Stimulated activated CD4-positive, alpha-beta T cell treated with anti-CD3 and anti-CD28 coated beads, Interleukin-1b, Interleukin-23, amount 100 ng/mL, for 4 hours (primary cell): Measurements from ENCODE around the gene PRKAB2.
"Not testable (repeated sequence)": the region's sequence is repeated elsewhere in the genome, so short reads cannot be mapped to it uniquely, and the experiment has no call there.

Experiments
- DNase-seq, 2 donors: peaks; one replicate each; pipeline ENCODE4 v3.0.0-alpha.2; 2020; ENCODE audit warnings: low read depth in 2 of 2

The PRKAB2 gene, protein sequence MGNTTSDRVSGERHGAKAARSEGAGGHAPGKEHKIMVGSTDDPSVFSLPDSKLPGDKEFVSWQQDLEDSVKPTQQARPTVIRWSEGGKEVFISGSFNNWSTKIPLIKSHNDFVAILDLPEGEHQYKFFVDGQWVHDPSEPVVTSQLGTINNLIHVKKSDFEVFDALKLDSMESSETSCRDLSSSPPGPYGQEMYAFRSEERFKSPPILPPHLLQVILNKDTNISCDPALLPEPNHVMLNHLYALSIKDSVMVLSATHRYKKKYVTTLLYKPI

DNA sequence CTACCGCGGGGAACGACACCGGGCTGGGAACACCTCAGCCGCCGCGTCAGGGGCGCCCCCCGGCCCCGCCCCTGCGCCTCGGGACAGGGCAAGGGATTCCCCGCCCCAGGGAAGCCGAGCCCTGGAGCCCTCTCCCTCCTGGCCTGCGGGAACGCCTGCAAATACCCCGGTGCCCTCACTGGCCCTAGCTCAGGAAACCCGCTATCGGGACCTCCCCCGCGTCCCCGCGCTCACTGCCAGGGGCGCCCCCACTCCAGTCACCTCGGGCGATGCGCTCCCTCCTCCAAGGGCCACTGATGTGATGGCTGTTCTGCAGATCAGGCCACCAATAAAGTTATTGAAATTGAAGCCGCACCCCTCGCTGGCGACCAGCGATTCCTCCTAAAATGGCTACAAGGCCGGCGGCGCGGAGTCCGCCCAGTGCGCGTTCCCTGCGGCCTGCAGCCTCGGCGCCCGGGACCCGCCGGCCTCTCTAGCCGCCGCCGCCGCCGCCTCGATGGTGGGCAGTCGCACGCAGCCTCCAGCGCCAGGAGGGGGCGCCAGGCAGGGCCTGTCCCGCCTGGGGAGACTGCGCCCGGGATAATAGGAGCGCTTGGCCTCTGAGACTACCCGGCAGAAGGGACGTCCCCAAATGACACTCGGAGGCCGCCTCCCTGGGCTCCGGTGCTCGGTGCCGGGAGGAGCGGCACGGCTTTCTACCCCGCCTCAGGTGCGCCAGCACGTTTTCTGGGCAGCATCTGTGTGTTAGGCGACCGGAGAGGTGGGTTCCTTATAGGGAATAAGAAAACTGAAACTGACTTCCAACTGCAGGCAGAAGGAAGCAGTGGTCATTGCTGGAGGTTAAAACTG, at the start of gene PRKAB2:
Gene PRKAB2, minus strand, starts transcription at position 303 of the 849 bp plus-strand sequence. CDS start 326 bp downstream, outside the sequence.
- DNase-seq, result peak; percentile 76 to 87

DNA sequence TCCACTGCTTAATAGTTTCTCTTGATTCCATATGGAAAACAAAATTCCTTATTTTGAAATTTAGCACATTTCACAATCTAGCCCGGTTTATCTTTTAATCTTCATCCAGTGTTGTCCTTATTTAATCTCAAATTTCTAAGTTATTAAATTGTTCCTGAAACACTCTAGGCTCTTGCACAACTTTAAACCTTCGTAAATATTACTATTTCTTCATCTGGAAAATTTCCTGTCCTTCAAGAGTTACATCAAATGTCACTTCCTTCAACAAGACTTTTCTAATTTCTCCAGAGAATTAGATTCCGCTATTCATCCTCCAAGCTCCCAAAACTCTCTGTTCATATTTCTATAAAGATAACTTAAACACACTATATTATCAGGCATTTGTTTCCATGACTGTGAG, 46.3 kb upstream of the PRKAB2 start:
- no peak for DNase-seq

DNA sequence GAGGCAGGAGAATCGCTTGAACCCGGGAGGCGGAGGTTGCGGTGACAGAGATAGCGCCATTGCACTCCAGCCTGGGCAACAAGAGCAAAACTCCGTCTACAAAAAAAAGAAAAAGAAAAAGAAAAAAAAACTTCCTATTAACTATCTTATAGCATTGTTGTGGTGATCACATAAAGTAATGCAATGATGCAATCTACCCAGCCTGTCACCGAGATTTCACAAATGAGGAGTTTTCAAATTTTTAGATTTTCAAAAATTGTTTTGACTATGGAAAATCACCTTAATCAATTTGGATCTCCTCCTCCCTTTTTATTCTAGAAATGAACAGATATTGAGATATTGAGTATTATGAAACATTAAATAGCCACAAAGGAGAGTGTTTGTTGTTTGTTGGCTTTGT, 44.9 kb upstream of the PRKAB2 start:
- no peak for DNase-seq

DNA sequence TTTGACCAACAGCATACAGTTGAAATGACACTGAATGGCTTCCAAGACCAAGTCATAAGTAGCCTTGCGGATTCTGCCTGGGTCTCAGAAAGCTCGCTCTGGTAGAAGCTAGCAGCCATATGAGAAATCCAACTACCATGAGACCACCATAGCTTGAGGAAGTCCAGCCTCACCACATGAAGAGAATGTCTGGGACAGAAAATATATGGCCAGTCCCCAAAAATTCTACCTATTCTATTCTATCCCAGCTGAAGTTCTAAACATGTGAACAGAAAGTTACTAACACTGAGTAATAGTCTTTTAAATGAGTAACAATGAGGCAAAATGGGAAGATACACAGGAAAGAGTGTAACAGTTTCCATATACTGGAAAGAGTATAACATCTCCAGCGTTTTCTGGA, 43.9 kb upstream of the PRKAB2 start:
- DNase-seq, result no peak

DNA sequence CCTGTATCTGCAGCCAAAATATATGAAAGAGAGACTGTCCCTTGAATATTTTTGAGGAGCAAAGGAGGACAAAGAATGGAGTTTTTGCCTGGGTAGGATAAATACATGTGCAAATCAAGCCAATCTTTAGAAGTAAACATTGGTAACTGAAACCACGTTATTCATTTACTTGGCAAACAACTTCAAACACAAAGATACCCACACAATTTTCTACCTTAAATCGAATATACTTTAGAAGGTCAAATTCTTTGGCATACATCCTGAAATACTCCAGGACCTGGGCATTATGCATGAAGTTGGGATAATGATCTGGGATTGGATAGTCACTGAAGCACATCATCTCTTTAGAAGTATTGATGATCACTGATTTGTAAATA, 43.3 kb upstream of the PRKAB2 start:
- no peak for DNase-seq

DNA sequence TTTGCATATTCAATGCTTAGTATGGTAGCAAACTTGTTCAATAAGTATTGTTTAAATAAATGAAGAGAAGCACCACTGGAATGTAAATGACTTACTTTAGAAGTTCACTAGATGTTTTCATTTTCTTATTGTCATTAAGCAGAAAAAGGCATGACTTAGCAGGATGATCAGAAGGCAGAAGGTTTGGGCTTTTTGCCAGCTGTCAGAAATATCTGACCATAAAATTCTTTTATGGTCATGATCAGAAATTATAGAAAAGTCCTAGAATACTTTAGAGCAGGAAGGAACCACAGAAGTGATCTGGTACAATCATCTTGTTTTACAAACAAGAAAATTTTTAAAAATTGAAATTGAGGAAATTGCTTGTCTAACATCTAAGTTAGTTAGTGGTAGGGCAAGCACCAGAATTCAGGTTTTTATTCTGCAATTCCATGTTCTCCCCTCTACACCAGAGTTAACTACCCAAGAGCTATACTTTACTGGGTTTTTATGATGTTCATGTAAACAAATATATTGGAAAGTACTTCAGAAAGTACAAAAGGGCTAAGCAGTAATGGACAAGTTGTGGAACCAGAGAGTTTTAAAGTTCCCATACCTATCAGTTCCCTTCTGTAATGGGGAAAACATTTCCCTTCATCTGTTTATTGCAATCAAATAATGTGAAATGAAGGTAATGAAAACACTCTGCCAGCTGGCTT, 42.7 kb upstream of the PRKAB2 start:
- no peak for DNase-seq

DNA sequence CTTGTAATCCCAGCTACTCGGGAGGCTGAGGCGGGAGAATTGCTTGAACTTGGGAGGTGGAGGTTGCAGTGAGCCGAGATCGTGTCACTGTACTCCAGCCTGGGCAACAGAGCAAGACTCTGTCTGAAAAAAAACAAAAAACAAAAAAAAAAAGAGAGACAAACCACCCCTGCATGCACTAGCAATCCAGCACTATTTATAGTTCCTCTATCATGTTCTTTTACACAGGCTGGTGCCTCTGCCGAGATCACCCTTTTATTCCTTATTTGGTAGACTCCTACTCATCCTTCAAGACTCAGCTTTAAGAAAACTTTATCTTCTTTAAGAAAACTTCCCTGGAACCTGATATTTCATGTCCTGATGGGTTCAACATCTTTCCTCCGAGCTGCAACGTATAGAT, 42.1 kb upstream of the PRKAB2 start:
- DNase-seq, result no peak

DNA sequence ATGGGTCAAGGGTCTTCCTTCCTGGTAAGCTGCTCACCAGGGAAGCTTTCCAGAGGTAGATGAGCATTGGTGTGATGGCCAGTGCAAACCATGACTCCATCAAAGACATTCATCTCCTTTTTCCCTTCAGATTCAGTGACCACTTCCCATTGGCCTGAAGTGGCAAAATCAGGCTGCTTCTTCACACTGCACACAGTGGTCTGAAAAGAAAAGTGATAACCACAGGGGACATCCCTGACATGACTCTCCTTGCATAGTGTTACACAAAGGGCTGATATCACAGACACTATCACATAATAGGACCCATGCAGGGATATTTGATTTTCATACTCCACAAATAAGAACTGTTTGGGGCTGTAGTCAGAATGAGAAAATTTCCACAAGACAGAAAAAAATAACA, 41.0 kb upstream of the PRKAB2 start:
- DNase-seq, result no peak

DNA sequence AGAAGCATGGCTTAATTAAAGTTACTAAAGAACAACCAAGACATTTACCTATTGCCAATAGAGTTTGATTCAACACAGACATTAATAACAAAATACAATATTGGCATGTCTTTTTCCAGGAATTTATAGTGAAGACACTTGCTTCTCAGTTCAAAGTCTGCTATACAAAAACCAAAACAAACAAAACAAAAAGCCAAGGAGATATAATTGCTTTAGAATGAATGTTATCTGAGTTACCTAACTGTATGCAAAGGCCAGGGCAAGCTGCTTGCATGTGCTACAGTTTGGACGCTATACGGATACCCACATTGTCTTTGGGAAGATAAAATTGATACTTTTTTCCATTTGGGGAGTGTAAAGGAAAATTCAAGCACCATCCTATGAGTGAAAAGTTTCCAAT, 39.3 kb upstream of the PRKAB2 start:
- no peak for DNase-seq

DNA sequence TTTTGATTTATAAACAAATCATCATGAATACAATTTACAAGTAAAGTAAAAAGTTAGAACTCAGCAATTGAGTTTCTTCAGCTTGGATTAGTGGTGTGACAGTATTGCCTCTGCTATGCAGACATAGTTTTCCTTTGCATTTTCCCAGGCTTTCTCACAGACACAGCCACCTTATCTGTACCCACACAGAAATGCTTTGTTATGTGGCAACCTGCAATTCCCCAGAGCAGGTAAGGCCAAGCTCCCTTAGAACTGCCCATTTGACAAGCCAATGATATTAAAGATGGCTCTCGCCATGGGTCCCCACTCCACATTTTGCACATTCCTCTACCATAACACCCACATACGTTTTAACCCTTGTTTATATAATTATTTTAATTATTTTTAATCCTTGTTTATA, 38.7 kb upstream of the PRKAB2 start:
- DNase-seq, result no peak

DNA sequence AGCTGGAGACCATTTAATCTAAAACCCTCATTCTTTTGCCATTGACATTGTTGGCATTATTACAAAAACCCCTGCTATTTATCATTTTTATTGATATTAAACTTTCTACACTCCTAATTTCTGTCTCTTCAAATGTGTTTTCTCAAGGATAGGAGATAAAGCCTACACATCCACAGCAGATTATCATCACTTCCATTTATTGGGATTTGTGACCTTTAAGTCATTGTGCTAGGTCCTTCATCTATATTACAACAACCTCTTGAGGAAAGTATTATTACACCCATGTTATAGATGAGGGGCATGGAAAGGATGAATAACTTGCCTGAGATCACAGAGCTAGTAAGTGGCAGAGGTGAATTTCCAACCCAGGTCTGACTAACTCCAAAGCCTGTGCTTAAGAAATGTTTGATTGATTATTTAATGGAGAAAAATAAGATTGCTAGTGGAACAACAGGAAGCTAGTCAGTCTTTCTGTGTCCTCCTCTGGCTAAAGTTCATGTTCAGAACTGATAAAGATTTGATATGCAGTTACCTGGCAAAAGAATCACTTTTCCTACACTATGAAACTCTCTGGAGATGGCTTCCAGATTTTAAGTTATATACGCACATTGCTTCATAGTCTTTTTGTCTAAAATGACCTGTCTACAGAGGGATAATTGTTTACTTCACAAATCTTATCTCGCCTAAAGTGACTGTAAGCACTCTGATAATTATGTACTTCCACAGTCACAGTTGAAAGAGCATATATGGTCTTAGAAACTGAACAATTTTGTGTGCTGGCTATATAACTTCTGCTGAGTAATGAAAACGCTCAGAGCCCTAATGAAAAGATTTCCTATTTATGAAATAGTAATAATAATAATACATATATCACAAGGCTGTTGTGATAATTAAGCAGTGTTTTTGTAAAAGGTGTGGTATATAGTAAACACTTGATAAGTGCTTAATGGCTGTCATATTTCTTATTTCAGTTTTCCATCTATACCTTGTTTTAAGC, 37.9 kb upstream of the PRKAB2 start:
- DNase-seq, result no peak

DNA sequence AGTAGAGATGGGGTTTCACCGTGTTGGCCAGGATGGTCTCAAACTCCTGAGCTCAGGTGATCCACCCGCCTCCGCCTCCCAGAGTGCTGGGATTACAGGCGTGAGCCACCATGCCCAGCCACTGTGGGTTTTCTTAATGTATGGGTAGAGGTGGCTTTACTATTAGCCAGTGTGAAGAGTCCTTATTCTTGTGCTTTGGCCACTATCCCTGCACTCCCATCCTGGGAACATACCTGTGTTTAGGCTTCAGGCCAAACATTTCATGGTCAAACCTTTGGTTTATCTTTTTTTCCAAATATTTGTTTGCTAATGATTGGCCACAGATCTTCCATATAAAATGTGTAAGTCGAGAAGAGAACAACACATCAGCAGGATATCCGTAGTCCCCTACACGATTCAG, 36.3 kb upstream of the PRKAB2 start:
- no peak for DNase-seq

DNA sequence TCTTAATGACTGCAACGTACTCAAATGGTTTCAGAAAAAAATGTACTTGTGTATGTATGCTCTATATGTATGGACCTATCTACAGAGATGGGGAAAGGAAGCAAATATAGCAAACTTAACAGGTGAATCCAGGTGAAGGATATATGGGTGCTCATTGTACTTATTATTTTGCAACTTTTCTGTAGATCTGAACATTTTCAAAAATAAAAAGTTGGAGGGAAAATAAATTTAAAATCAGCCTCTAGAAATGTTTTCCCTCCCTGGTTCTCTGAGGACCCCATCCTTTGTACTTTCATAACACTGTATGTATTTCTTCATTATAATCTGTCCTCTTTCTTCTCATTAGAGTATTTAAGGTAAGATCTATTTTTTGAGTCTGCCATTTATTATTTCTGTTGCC, 34.9 kb upstream of the PRKAB2 start:
- DNase-seq, result no peak

DNA sequence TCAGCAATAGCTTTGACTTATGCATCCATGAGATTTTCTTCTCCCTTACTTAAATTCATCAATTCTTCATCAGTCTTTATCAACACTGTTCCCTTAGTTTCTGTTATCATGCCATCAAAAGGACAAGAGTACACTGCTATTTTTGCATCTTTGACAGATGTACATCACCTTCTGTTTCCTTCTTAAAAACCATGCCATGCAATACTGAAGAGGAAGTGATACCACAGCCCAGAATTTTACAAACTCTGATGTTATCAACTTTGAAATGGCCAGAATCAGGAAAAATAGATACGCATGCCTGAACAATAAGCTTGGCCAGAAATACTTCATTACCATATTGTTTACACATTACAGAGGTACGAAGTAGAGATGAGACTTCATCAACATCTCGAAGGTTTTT, 31.8 kb upstream of the PRKAB2 start:
- no peak for DNase-seq

DNA sequence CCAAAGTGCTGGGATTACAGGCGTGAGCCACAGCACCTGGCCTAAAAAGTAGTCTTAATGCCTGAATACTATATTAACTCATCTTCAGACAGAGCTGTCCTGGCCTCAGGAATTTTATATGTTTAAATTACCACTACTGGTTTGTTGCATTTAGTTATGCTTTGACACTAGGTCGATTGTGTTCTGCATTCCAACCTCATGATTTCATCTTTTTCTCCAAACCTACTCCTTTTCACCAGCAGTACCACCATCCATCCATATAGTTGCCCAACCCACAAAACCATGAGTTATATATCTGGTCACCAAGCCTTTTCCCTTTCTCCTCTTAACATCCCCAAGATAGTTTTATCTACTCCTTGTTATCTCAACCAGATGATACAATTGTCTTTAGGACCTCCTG, 30.3 kb upstream of the PRKAB2 start:
- no peak for DNase-seq

DNA sequence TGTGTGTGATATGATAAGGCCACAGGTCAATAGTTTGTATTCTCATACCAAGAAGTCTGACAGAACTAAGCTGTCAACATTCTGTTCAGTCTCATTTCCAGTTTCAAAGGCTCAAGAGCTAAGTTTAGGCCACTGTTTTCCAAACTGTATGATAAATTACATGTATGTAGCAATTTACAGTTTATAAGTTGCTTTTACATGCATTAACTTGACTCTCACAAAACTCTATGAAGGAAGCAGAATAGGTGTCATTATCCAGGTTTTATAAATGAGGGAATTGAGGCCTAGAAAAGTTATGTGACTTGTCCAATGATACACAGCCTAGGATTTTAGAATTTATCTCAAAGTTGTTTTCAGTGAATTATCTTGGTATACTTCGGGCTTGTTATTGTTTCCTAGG, 29.5 kb upstream of the PRKAB2 start:
- DNase-seq, result no peak

DNA sequence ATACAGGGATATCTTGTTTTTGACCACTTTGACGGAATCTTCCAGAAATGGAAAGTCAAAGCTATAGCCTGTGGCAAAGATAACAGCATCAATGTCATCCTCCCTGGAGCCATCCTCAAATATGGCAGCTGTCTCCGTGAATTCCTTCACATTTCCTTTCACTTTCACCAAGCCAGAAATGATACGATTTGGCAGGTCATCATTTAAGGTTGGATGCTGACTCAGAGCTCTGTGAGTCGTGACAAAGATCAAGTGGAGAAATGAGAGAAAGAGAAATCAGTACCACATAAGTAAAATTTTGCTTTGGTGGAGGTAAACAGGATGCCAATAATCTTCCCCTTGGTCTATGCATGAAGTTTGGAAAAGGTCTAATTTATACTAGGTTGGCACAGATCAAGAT, 29.0 kb upstream of the PRKAB2 start:
- DNase-seq, result no peak

DNA sequence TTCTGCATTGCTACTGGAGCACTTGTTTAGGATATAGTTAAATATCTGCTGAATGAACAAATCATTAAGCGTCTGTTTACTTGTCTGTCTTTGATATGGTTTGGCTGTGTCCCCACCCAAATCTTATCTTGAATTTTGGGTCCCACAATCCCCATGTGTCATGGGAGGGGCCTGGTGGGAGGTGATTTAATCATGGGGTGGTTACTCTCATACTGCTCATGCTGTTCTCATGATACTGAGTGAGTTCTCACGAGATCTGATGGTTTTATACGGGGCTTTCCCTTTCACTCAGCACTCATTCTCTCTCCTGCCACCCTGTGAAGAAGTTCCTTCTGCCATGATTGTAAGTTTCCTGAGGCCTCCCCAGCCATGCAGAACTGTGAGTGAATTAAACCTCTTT, 25.1 kb upstream of the PRKAB2 start:
- DNase-seq, result not testable (repeated sequence)

DNA sequence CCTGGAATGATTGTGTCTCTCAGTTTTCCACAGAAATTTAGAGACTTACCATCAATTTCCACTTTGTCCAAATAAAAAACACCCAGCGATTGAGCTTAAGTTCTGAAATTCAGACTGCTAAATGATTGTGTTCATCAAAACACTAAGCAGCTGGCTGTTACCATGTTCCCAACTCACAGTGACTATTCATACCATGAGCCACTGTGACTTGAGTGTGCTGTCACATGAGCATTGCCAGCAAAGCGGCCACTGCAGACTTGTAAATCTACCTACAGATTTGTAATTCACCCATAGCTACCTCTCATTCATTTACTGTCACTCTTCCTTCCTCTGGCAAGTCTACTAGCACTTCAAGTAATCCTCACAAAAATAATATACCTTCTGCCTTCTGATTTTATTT, 17.2 kb upstream of the PRKAB2 start:
- DNase-seq, result no peak

DNA sequence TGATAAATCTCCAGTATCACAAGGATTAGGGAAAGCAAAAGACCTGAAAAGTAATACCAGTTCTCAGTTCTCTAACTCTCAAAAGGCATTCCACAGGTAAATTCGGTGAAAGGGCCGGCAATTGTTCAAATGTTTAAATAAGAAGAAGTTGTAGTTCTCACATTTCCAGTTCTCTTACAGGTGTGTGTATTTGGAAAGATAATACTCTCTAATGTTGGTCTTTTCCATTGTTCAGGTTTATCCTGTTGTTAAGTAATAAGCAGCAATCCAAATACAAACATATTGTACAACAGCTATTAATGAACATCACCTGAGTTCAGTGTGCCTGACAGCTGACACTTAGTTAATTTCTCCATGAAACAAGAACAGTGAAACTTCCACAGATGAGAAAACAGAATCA, 13.2 kb upstream of the PRKAB2 start:
- DNase-seq, result no peak

DNA sequence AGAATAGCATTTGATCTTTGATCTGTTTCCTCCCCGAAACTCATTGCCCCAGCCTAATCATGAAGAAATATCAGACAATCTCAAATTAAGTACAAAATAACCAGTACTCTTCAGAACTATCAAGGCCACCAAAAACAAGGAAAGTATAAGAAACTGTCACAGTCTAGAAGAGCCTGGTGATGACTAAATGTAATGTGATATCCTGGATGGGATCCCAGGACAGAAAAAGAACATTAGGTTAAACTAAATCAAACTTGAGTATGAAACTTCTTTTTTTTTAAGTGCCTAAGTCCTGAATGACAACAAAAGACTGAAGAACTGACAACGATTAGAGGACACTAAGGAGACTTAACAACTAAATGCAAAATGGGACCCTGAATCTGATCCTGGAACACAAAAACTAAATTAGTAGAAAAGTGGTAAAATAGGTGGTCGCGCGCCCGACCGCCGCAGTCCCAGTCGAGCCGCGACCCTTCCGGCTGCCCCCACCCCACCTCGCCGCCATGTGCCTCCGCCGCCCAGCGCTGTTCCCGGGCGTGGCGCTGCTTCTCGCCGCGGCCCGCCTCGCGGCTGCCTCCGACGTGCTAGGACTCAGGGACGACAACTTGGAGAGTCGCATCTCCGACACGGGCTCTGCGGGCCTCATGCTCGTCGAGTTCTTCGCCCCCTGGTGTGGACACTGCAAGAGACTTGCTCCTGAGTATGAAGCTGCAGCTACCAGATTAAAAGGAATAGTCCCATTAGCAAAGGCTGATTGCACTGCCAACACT, 5.5 kb upstream of the PRKAB2 start:
- no peak for DNase-seq
